IPS DF 6.9 (cell line): ENCODE data around the gene KRT35.

Source experiments
- DNase-seq: peaks from one replicate; pipeline ENCODE4 v3.0.0-alpha.2; 2013; ENCODE audit warnings: low read depth, low spot score
- H3K27ac ChIP-seq: one replicate; pipeline ENCODE4 v1.5.1; 2013; ENCODE audit warnings: low read length, control low read depth
- H3K27me3 ChIP-seq: 2 replicates; pipeline ENCODE4 v1.6.1; 2013; ENCODE audit warnings: mild to moderate bottlenecking, low read length; ENCODE audit not compliant: control insufficient read depth, insufficient read depth
- H3K36me3 ChIP-seq: 2 replicates; pipeline ENCODE4 v1.6.1; 2013; ENCODE audit warnings: low read length; ENCODE audit not compliant: control insufficient read depth, insufficient read depth
- H3K4me1 ChIP-seq: 2 replicates; pipeline ENCODE4 v1.6.1; 2013; ENCODE audit warnings: low read length; ENCODE audit not compliant: control insufficient read depth, insufficient read depth
- H3K4me3 ChIP-seq: 2 replicates; pipeline ENCODE4 v1.5.1; 2013; ENCODE audit warnings: mild to moderate bottlenecking, low read length
- H3K9me3 ChIP-seq: 2 replicates; pipeline ENCODE4 v1.6.1; 2013; ENCODE audit warnings: low read length, inconsistent platforms; ENCODE audit not compliant: control insufficient read depth, insufficient read depth
- WGBS: extraction: QIAGEN DNeasy Blood & Tissue Kit; methylation state at CpG from one replicate; pipeline ENCODE4 v1.1.7; 2013; ENCODE audit warnings: mixed read lengths, missing lambda C conversion rate; ENCODE audit not compliant: insufficient read length, insufficient coverage; 5-methylcytosine and 5-hydroxymethylcytosine counted together

Gene KRT35

DNA sequence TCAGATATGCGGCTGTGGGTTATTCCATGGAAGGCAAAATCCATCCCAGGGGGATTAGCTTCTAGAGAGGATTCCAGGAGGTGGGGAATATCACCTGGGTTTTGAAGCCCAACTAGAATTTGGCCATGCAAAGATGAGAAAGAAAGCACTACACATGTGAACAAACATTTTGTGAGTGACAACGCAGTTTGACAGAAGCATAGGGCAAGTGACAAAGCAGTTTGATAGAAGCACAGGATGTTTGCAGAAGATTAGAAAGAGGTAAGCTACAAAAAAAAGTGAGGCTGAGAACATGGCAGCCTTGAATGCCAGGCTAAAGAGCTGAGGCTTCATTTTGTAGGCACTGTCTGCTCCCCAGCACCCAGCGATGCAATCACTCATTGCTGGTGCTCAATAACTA, 27.9 kb downstream of the KRT35 start:
- Histone ChIP-seq H3K27me3 (no peaks in the 10 kb centered on the region), H3K9me3 (no peaks in the 10 kb centered on the region; the same call in 1 of the 2 replicates), H3K36me3 (no peaks in the 10 kb centered on the region), H3K4me1 (no peaks in the 10 kb centered on the region), H3K4me3 (no peak overlapping the region), H3K27ac (no peak overlapping the region)
- WGBS = no CpG with 5 or more reads among the region's 3 CpGs
- DNase-seq = no peak

- no peak for DNase-seq
- no CpG with 5 or more reads among the region's 4 CpGs for WGBS
- Histone ChIP-seq H3K27ac (no peak overlapping the region), H3K4me1 (no peaks in the 10 kb centered on the region), H3K27me3 (no peaks in the 10 kb centered on the region), H3K36me3 (no peaks in the 10 kb centered on the region), H3K9me3 (no peaks in the 10 kb centered on the region; the same call in 1 of the 2 replicates), H3K4me3 (no peak overlapping the region)
Observed at GRCh38 chr17:41452281-41452680, 28.7 kb downstream of the KRT35 start.

GRCh38 chr17:41451154-41451728, 29.7 kb downstream of the KRT35 start:
- no peaks in the 10 kb centered on the region for H3K4me1 ChIP-seq
- no peaks in the 10 kb centered on the region for H3K27me3 ChIP-seq
- 100% methylated on average over 2 of the region's 2 CpGs for WGBS
- no peaks in the 10 kb centered on the region; the same call in 1 of the 2 replicates for H3K9me3 ChIP-seq
- no peak overlapping the region for H3K27ac ChIP-seq
- no peaks in the 10 kb centered on the region for H3K36me3 ChIP-seq
- DNase-seq = no peak
- H3K4me3 ChIP-seq = no peak overlapping the region

DNA sequence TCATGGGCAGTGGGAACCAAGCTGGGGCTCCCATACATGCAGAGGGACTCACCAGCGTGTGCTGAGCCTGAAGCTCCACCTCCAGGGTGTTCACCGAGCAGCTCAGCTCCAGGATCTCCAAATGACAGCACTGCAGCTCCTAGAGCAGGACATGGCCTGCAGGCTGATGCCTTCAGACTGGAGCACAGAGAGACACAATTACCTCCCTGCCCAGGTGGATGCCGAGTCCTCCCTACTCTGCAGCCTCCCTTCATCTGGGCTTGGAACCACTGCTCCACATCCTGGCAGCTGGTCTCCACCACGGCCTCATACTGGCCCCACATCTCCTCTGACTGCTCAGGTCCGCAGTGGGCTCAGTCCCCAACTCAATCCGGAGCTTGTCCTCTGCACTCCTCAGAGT, 31.9 kb downstream of the KRT35 start:
- no peaks in the 10 kb centered on the region; the same call in 1 of the 2 replicates for H3K9me3 ChIP-seq
- H3K4me1 ChIP-seq = no peaks in the 10 kb centered on the region
- no peaks in the 10 kb centered on the region for H3K36me3 ChIP-seq
- no CpG with 5 or more reads among the region's 6 CpGs for WGBS
- DNase-seq = no peak
- H3K4me3 ChIP-seq = no peak overlapping the region
- no peaks in the 10 kb centered on the region for H3K27me3 ChIP-seq
- H3K27ac ChIP-seq = no peak overlapping the region

- DNase-seq = no peak
- no peak overlapping the region for H3K27ac ChIP-seq
- no peaks in the 10 kb centered on the region for H3K36me3 ChIP-seq
- no peak overlapping the region for H3K4me3 ChIP-seq
- H3K4me1 ChIP-seq = no peaks in the 10 kb centered on the region
- no peaks in the 10 kb centered on the region for H3K27me3 ChIP-seq
- H3K9me3 ChIP-seq = no peaks in the 10 kb centered on the region; the same call in 1 of the 2 replicates
- WGBS = no CpG with 5 or more reads among the region's 2 CpGs
Observed at GRCh38 chr17:41448506-41448905, 32.4 kb downstream of the KRT35 start.

- H3K27me3 ChIP-seq = no peaks in the 10 kb centered on the region
- H3K4me1 ChIP-seq = no peaks in the 10 kb centered on the region
- H3K36me3 ChIP-seq = no peaks in the 10 kb centered on the region
- H3K9me3 ChIP-seq = no peaks in the 10 kb centered on the region; the same call in 1 of the 2 replicates
- no peak overlapping the region for H3K4me3 ChIP-seq
- no peak for DNase-seq
- WGBS = no CpG with 5 or more reads among the region's 2 CpGs
- no peak overlapping the region for H3K27ac ChIP-seq
Observed at GRCh38 chr17:41446806-41447205, 34.1 kb downstream of the KRT35 start.

GRCh38 chr17:41444640-41445039, 36.3 kb downstream of the KRT35 start:
- H3K36me3 ChIP-seq = no peaks in the 10 kb centered on the region; the same call in 1 of the 2 replicates
- no peak for DNase-seq
- H3K27me3 ChIP-seq = no peaks in the 10 kb centered on the region
- no CpG with 5 or more reads among the region's 3 CpGs for WGBS
- no peaks in the 10 kb centered on the region for H3K9me3 ChIP-seq
- H3K4me1 ChIP-seq = no peaks in the 10 kb centered on the region
- H3K4me3 ChIP-seq = no peak overlapping the region
- H3K27ac ChIP-seq = no peak overlapping the region

- Histone ChIP-seq H3K4me3 (no peak overlapping the region), H3K36me3 (no peaks in the 10 kb centered on the region; the same call in 1 of the 2 replicates), H3K27me3 (no peaks in the 10 kb centered on the region), H3K27ac (no peak overlapping the region), H3K4me1 (no peaks in the 10 kb centered on the region), H3K9me3 (no peaks in the 10 kb centered on the region)
- WGBS = no CpG with 5 or more reads among the region's 1 CpG
- no peak for DNase-seq
Observed at GRCh38 chr17:41444186-41444585, 36.8 kb downstream of the KRT35 start.

DNA sequence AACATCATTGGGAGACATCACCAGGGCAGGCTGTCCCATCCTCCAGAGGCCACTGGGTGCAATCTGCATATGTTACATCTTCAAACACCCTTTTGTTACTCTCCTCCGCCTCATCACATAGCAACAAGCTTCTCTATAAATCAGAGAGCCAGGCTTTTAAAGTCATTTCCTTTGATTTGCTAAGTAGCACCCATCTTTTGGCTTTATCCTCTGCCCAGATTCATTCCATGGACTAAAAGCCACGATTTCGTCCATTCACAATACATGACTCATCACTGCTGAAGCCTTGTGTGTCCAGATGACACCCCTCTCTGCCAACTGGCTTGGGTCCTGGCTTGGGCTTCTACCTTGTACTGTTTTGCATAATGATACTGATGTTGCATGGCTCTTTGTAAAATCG, 38.2 kb downstream of the KRT35 start:
- H3K36me3 ChIP-seq = no peaks in the 10 kb centered on the region; the same call in 1 of the 2 replicates
- H3K4me1 ChIP-seq = no peaks in the 10 kb centered on the region
- no peak overlapping the region for H3K4me3 ChIP-seq
- no peaks in the 10 kb centered on the region for H3K27me3 ChIP-seq
- WGBS = no CpG with 5 or more reads among the region's 4 CpGs
- no peaks in the 10 kb centered on the region for H3K9me3 ChIP-seq
- H3K27ac ChIP-seq = no peak overlapping the region
- DNase-seq = no peak

GRCh38 chr17:41440531-41441033, 40.4 kb downstream of the KRT35 start, which contains the start of gene KRT38:
TSS of gene KRT38 (minus strand) at chr17:41440983. CDS start at chr17:41440921, 62 bp downstream.
- Histone ChIP-seq H3K27ac (no peak within 1 kb of the TSS), H3K4me3 (no peak within 1 kb of the TSS), H3K4me1 (no peaks in the 10 kb centered on the region), H3K36me3 (no peaks in the 10 kb centered on the region; the same call in 1 of the 2 replicates), H3K9me3 (no peaks in the 10 kb centered on the region), H3K27me3 (no peaks in the 10 kb centered on the region)
- no CpG with 5 or more reads among the region's 10 CpGs for WGBS
- no peak for DNase-seq

GRCh38 chr17:41439375-41439774, 41.6 kb downstream of the KRT35 start:
- Histone ChIP-seq H3K9me3 (no peaks in the 10 kb centered on the region), H3K36me3 (no peaks in the 10 kb centered on the region; the same call in 1 of the 2 replicates), H3K27ac (no peak overlapping the region), H3K4me1 (no peaks in the 10 kb centered on the region), H3K4me3 (no peak overlapping the region), H3K27me3 (no peaks in the 10 kb centered on the region)
- no peak for DNase-seq
- no CpG with 5 or more reads among the region's 5 CpGs for WGBS
